Effector memory CD8-positive, alpha-beta T cell (primary cell): ENCODE measurements around the gene MNAT1.
A peak's percentile ranks its signal among the peaks of the same experiment; 100 is the strongest.
"Not testable (repeated sequence)": the region's sequence is repeated elsewhere in the genome, so short reads cannot be mapped to it uniquely, and the experiment has no call there.

Source experiments
- ATAC-seq: fragments of 150-1000 bp; cut with Tn5 transposase; replicated peaks from 2 replicates; pipeline ENCODE4 v1.10.0; 2021; ENCODE audit warnings: mild to moderate bottlenecking, moderate library complexity
- DNase-seq, 3 experiments: peaks; one replicate each; pipeline ENCODE4 v3.0.0; 2021
- H3K27ac Mint-ChIP-seq, 2 donors: one replicate each; pipeline ENCODE4 v1.8.0; 2022; ENCODE audit warnings: mild to moderate bottlenecking in 2 of 2, mixed read lengths in 2 of 2, moderate library complexity in 2 of 2
- H3K27me3 Mint-ChIP-seq, 2 donors: one replicate each; pipeline ENCODE4 v1.8.0; 2022; ENCODE audit warnings: mixed read lengths in 2 of 2
- H3K36me3 Mint-ChIP-seq: one replicate; pipeline ENCODE4 v1.8.0; 2022; ENCODE audit warnings: mild to moderate bottlenecking, moderate library complexity, mixed read lengths; ENCODE audit not compliant: insufficient read depth
- H3K4me1 Mint-ChIP-seq, 2 donors: one replicate each; pipeline ENCODE4 v1.8.0; 2022; ENCODE audit warnings: low read depth in 2 of 2, mixed read lengths in 2 of 2
- H3K4me3 Mint-ChIP-seq, 2 donors: one replicate each; pipeline ENCODE4 v1.8.0; 2022; ENCODE audit warnings: mild to moderate bottlenecking in 2 of 2, mixed read lengths in 2 of 2, moderate library complexity in 2 of 2
- H3K9me3 Mint-ChIP-seq, 2 donors: one replicate each; pipeline ENCODE4 v1.8.0; 2022; ENCODE audit warnings: mixed read lengths in 2 of 2

MNAT1 gene

DNA sequence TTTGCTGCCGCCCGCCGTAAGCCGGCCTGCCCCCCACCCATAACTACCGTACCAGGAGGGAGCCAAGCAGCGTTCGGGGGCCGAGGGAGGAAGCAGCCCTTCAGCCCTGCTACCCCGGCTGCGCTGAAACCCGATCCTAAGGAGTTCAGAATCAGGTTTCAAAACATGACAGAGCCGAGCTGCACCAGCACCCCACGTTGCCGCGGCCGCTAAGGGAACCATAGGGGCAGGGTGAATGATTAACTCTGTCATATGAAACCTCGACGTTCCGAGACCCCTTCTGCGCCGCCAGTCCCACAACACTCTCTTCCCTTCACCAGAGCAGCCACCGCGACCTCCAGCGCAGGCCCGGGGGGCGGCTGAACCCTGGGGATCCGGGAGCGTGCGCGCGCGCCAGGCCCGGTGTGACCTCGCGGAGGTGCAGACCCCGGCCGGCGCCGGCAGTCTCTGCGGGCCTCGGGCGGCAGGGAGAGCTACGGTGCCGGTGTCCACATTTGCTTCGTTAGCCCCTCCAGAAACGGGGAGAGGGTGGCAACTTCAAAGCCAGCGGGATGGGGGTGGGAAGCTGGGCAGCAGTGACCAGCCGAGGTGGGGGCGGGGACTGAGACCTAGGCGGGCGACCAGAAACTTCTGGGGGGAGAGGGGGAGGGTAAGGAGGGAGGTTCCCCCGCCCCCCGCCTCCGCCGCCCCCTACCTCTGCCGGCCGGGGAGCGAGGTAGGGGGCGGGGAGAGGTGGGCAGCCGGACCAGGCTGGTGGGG, 12.0 kb upstream of the MNAT1 start:
- no peaks in the 10 kb centered on the region for H3K36me3 Mint-ChIP-seq
- H3K4me1 Mint-ChIP-seq, result peaks cover 19 to 23% of the 10 kb centered on the region in 2 donors
- H3K27ac Mint-ChIP-seq, result no peak overlapping the region
- peaks cover 76 to 90% of the 10 kb centered on the region in 2 donors for H3K27me3 Mint-ChIP-seq
- DNase-seq, result peak in 2 of 3 experiments; percentile 5 to 11
- peak overlapping the region; percentile 90 to 92 for H3K4me3 Mint-ChIP-seq
- peak; percentile 33 for ATAC-seq
- H3K9me3 Mint-ChIP-seq, result no peaks in the 10 kb centered on the region

- Mint-ChIP-seq H3K27ac (no peak overlapping the region), H3K9me3 (no peaks in the 10 kb centered on the region), H3K27me3 (peaks cover 80 to 93% of the 10 kb centered on the region in 2 donors), H3K4me1 (peaks cover 19 to 23% of the 10 kb centered on the region in 2 donors), H3K36me3 (no peaks in the 10 kb centered on the region), H3K4me3 (peak overlapping the region; percentile 90 to 92)
- DNase-seq (peak in 2 of 3 experiments; percentile 17 to 20), ATAC-seq (peak; percentile 51)
Observed at GRCh38 chr14:60723116-60723906, 11.2 kb upstream of the MNAT1 start.

DNA sequence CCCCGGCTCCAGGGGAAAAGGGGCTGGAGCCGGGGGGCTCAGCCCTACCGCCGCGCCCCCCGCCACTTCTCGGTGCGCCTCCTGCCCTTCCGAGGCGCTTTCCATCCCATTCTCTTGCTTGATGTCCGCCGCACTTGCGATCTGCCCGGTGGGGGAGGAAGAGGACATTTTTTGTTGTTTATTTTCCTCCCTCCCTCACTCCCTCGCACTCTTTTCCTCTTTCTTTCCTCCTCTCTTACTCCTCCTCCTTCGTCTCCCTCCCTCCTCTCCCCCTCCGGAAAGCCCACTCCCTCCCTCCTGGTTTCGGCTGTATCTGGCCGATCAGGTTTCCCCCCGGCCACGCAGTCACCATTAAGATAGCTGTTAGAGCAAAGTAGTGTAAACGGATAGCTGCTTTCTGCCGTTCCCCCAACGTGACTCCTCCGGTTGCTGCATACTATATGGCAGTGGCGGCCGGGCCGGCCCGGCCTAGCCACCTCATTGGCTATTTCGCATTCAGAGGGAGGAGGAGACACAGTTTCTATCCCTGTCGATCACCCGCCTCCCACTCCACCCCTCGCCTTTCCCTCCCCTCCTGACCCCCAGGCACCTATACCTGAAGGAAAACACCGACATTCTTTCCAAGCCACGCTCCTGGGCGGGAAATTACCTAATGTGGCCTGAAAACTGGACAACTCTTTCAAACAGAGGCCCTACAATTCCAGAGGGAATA, 10.5 kb upstream of the MNAT1 start, which contains the start of gene SIX4:
TSS of gene SIX4 (minus strand) at position 445 of the 712 bp plus-strand sequence. CDS start at position 168, 277 bp downstream.
- Mint-ChIP-seq H3K36me3 (no peaks in the 10 kb centered on the region), H3K27ac (no peak within 1 kb of the TSS), H3K27me3 (peaks cover 79 to 93% of the 10 kb centered on the region in 2 donors), H3K4me1 (peaks cover 19 to 23% of the 10 kb centered on the region in 2 donors), H3K4me3 (peak within 1 kb of the TSS; percentile 90 to 92), H3K9me3 (no peaks in the 10 kb centered on the region)
- DNase-seq (no peak), ATAC-seq (no peak)

GRCh38 chr14:60731291-60731690, 3.3 kb upstream of the MNAT1 start:
- not testable (repeated sequence) for H3K36me3 Mint-ChIP-seq, H3K4me3 Mint-ChIP-seq
- peaks cover 11 to 19% of the 10 kb centered on the region in 2 donors for H3K4me1 Mint-ChIP-seq

GRCh38 chr14:60732840-60733483, 1.6 kb upstream of the MNAT1 start:
- DNase-seq, result no peak

More at GRCh38 chr14:60731291-60731690, 3.3 kb upstream of the MNAT1 start:
- H3K27me3 Mint-ChIP-seq, result peaks cover 35 to 50% of the 10 kb centered on the region in 2 donors
- not testable (repeated sequence) for DNase-seq, ATAC-seq, H3K9me3 Mint-ChIP-seq, H3K27ac Mint-ChIP-seq

GRCh38 chr14:60735416-60735815, 855 bp downstream of the MNAT1 start:
- peak overlapping the region; percentile 100 for H3K4me3 Mint-ChIP-seq
- H3K27me3 Mint-ChIP-seq, result peaks cover 0 to 10% of the 10 kb centered on the region in 2 donors
- peaks cover 16 to 28% of the 10 kb centered on the region in 2 donors for H3K4me1 Mint-ChIP-seq

More at GRCh38 chr14:60732840-60733483, 1.6 kb upstream of the MNAT1 start:
- Mint-ChIP-seq H3K27ac (no peak overlapping the region), H3K4me1 (peaks cover 11 to 19% of the 10 kb centered on the region in 2 donors), H3K36me3 (no peaks in the 10 kb centered on the region), H3K27me3 (peaks cover 19 to 34% of the 10 kb centered on the region in 2 donors), H3K9me3 (peaks cover 0 to 2% of the 10 kb centered on the region in 2 donors), H3K4me3 (no peak overlapping the region)
- no peak for ATAC-seq

GRCh38 chr14:60736494-60736893, 1.9 kb downstream of the MNAT1 start:
- Mint-ChIP-seq H3K4me3 (peak overlapping the region; percentile 100), H3K27ac (no peak overlapping the region), H3K4me1 (peaks cover 16 to 28% of the 10 kb centered on the region in 2 donors), H3K27me3 (no peaks in the 10 kb centered on the region), H3K36me3 (no peaks in the 10 kb centered on the region), H3K9me3 (no peaks in the 10 kb centered on the region)
- DNase-seq (no peak), ATAC-seq (no peak)

More at GRCh38 chr14:60735416-60735815, 855 bp downstream of the MNAT1 start:
- ATAC-seq (no peak), DNase-seq (no peak)
- Mint-ChIP-seq H3K27ac (peak overlapping the region; percentile 98 to 99), H3K36me3 (no peaks in the 10 kb centered on the region), H3K9me3 (peaks cover 0 to 2% of the 10 kb centered on the region in 2 donors)

- ATAC-seq, result no peak
- peaks cover 2 to 6% of the 10 kb centered on the region in 2 donors for H3K9me3 Mint-ChIP-seq
- DNase-seq, result no peak
- no peaks in the 10 kb centered on the region for H3K36me3 Mint-ChIP-seq
- H3K27me3 Mint-ChIP-seq, result no peaks in the 10 kb centered on the region
- H3K4me3 Mint-ChIP-seq, result no peak overlapping the region
- H3K4me1 Mint-ChIP-seq, result peaks cover 22 to 28% of the 10 kb centered on the region in 2 donors
- H3K27ac Mint-ChIP-seq, result no peak overlapping the region
Observed at GRCh38 chr14:60738843-60739508, 4.4 kb downstream of the MNAT1 start.

DNA sequence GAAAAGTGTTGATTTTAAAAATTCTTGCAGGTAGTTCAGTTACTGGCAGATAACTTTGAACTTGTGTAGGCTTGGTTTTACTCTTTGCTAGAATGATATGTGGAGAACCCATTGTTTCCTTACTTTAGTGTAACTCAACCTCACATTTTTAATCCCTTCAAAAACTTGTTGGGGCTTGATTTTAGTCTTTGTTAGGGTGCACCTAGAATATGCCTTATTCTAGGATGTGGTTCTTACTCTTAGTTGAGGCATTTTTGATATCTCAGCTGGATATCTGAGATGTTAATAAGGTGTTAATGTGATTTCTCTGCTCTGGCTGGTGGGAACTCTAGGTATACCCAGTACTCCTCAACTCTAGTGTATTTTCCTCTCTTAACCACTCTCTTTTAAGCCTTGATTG, 10.0 kb downstream of the MNAT1 start:
- Mint-ChIP-seq H3K36me3 (no peaks in the 10 kb centered on the region), H3K9me3 (peaks cover 2 to 6% of the 10 kb centered on the region in 2 donors), H3K4me1 (peaks cover 4 to 6% of the 10 kb centered on the region in 2 donors), H3K4me3 (no peak overlapping the region), H3K27ac (no peak overlapping the region), H3K27me3 (no peaks in the 10 kb centered on the region)
- DNase-seq (no peak), ATAC-seq (no peak)

- H3K27me3 Mint-ChIP-seq, result no peaks in the 10 kb centered on the region
- H3K36me3 Mint-ChIP-seq, result peaks cover 7% of the 10 kb centered on the region
- H3K4me3 Mint-ChIP-seq, result peak overlapping the region; percentile 50 to 56
- ATAC-seq (peak; percentile 93), DNase-seq (peak; percentile 51 to 57 (median 53))
- H3K27ac Mint-ChIP-seq, result peak overlapping the region; percentile 72 to 80
- H3K4me1 Mint-ChIP-seq, result peaks cover 18 to 26% of the 10 kb centered on the region in 2 donors
- no peaks in the 10 kb centered on the region for H3K9me3 Mint-ChIP-seq
Observed at GRCh38 chr14:60753264-60754119, 18.9 kb downstream of the MNAT1 start.

DNA sequence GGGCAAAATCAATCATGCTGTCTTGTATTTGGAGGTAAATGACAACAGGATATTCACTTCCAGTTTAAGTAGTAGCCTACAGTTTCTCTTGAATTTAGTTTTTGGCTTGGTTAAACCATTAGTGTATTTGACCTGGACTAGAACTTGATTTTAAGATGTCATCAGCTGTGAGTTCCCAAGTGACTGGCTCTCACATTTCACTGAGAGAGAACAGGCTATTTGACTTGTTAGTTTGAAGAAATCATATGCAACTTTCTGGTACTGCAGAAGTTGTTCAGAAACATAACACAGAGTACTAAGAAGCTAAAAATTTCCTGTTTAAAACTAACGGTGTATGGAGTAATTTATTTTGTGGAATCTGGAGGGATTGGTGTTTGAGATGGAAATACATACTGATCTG, 22.3 kb downstream of the MNAT1 start:
- no peaks in the 10 kb centered on the region for H3K27me3 Mint-ChIP-seq
- H3K36me3 Mint-ChIP-seq, result peaks cover 7% of the 10 kb centered on the region
- no peak overlapping the region for H3K27ac Mint-ChIP-seq
- no peak overlapping the region for H3K4me3 Mint-ChIP-seq
- no peak for ATAC-seq
- DNase-seq, result no peak
- H3K4me1 Mint-ChIP-seq, result peaks cover 25 to 36% of the 10 kb centered on the region in 2 donors
- no peaks in the 10 kb centered on the region for H3K9me3 Mint-ChIP-seq
